Mucosa of rectum (tissue), 2 donors: ENCODE results near the gene CLECL1.

ENCODE experiments used
- H3K27ac ChIP-seq, 2 donors: one replicate each; pipeline ENCODE4 v1.7.0; 2013; ENCODE audit warnings: inconsistent platforms in 2 of 2, low read depth in 2 of 2, low read length in 2 of 2
- H3K27me3 ChIP-seq, 2 donors: one replicate each; pipeline ENCODE4 v1.7.0; 2013; ENCODE audit warnings: low read length in 2 of 2; ENCODE audit not compliant: control insufficient read depth in 2 of 2, insufficient read depth in 2 of 2
- H3K36me3 ChIP-seq, 2 donors: one replicate each; pipeline ENCODE4 v1.7.0; 2013; ENCODE audit warnings: low read length in 2 of 2; ENCODE audit not compliant: control insufficient read depth in 2 of 2, insufficient read depth in 2 of 2
- H3K4me1 ChIP-seq, 2 donors: one replicate each; pipeline ENCODE4 v1.7.0; 2013; ENCODE audit warnings: low read length in 2 of 2, mild to moderate bottlenecking in 1 of 2; ENCODE audit not compliant: control insufficient read depth in 2 of 2, insufficient read depth in 2 of 2
- H3K4me3 ChIP-seq, 2 donors: one replicate each; pipeline ENCODE4 v1.7.0; 2013; ENCODE audit warnings: low read length in 2 of 2
- H3K9ac ChIP-seq, 2 donors: one replicate each; pipeline ENCODE4 v1.7.0; 2013; ENCODE audit warnings: low read length in 2 of 2, low read depth in 1 of 2, mild to moderate bottlenecking in 1 of 2
- H3K9me3 ChIP-seq, 2 donors: one replicate each; pipeline ENCODE4 v1.7.0; 2013; ENCODE audit warnings: low read length in 2 of 2; ENCODE audit not compliant: control insufficient read depth in 2 of 2
- donor health status: healthy.
- donor health status: Normal muscosa, but diverticular disease.

CLECL1 gene

GRCh38 chr12:9732921-9733461 lies at the start of gene CLECL1:
TSS of gene CLECL1 (minus strand) at chr12:9733097.
- H3K9ac ChIP-seq, result peak within 1 kb of the TSS; percentile 19 to 34
- H3K4me3 ChIP-seq, result peak within 1 kb of the TSS; percentile 10 to 58
- H3K4me1 ChIP-seq, result no peaks in the 10 kb centered on the region
- H3K9me3 ChIP-seq, result no peaks in the 10 kb centered on the region
- H3K27me3 ChIP-seq, result no peaks in the 10 kb centered on the region
- no peaks in the 10 kb centered on the region for H3K36me3 ChIP-seq
- peak within 1 kb of the TSS; percentile 70 to 71 for H3K27ac ChIP-seq

GRCh38 chr12:9781360-9781759 lies 48.5 kb upstream of the CLECL1 start:
- Histone ChIP-seq H3K4me3 (no peak overlapping the region), H3K9me3 (no peaks in the 10 kb centered on the region), H3K9ac (no peak overlapping the region), H3K27me3 (no peaks in the 10 kb centered on the region), H3K36me3 (no peaks in the 10 kb centered on the region), H3K27ac (no peak overlapping the region), H3K4me1 (no peaks in the 10 kb centered on the region)

- Histone ChIP-seq H3K9me3 (no peaks in the 10 kb centered on the region), H3K36me3 (no peaks in the 10 kb centered on the region), H3K27ac (no peak overlapping the region), H3K27me3 (no peaks in the 10 kb centered on the region), H3K9ac (no peak overlapping the region), H3K4me1 (peaks cover 0 to 5% of the 10 kb centered on the region in 2 donors), H3K4me3 (no peak overlapping the region)
Observed at GRCh38 chr12:9779209-9779608, 46.3 kb upstream of the CLECL1 start.

- no peak overlapping the region for H3K4me3 ChIP-seq
- H3K36me3 ChIP-seq, result no peaks in the 10 kb centered on the region
- no peaks in the 10 kb centered on the region for H3K9me3 ChIP-seq
- H3K27me3 ChIP-seq, result no peaks in the 10 kb centered on the region
- peaks cover 0 to 7% of the 10 kb centered on the region in 2 donors for H3K4me1 ChIP-seq
- no peak overlapping the region for H3K27ac ChIP-seq
- H3K9ac ChIP-seq, result no peak overlapping the region
Observed at GRCh38 chr12:9776781-9777180, 43.9 kb upstream of the CLECL1 start.

- H3K4me3 ChIP-seq, result no peak overlapping the region
- H3K27me3 ChIP-seq, result no peaks in the 10 kb centered on the region
- H3K9ac ChIP-seq, result no peak overlapping the region
- no peak overlapping the region for H3K27ac ChIP-seq
- no peaks in the 10 kb centered on the region for H3K9me3 ChIP-seq
- peaks cover 0 to 7% of the 10 kb centered on the region in 2 donors for H3K4me1 ChIP-seq
- H3K36me3 ChIP-seq, result no peaks in the 10 kb centered on the region
Observed at GRCh38 chr12:9773216-9773877, 40.5 kb upstream of the CLECL1 start.

GRCh38 chr12:9763025-9763424 lies 30.1 kb upstream of the CLECL1 start:
- Histone ChIP-seq H3K9me3 (no peaks in the 10 kb centered on the region), H3K9ac (no peak overlapping the region), H3K4me1 (no peaks in the 10 kb centered on the region), H3K4me3 (no peak overlapping the region), H3K36me3 (no peaks in the 10 kb centered on the region), H3K27me3 (no peaks in the 10 kb centered on the region), H3K27ac (no peak overlapping the region)

GRCh38 chr12:9762369-9762768 lies 29.5 kb upstream of the CLECL1 start:
- no peak overlapping the region for H3K9ac ChIP-seq
- no peak overlapping the region for H3K4me3 ChIP-seq
- H3K27me3 ChIP-seq, result no peaks in the 10 kb centered on the region
- H3K4me1 ChIP-seq, result no peaks in the 10 kb centered on the region
- H3K9me3 ChIP-seq, result no peaks in the 10 kb centered on the region
- H3K27ac ChIP-seq, result no peak overlapping the region
- no peaks in the 10 kb centered on the region for H3K36me3 ChIP-seq

GRCh38 chr12:9761419-9761781 lies 28.5 kb upstream of the CLECL1 start:
- H3K4me1 ChIP-seq, result no peaks in the 10 kb centered on the region
- no peaks in the 10 kb centered on the region for H3K36me3 ChIP-seq
- no peaks in the 10 kb centered on the region for H3K27me3 ChIP-seq
- peak overlapping the region in 1 of 2 donors; percentile 67 for H3K4me3 ChIP-seq
- peak overlapping the region; percentile 75 to 77 for H3K27ac ChIP-seq
- no peaks in the 10 kb centered on the region for H3K9me3 ChIP-seq
- peak overlapping the region in 1 of 2 donors; percentile 20 for H3K9ac ChIP-seq

- no peaks in the 10 kb centered on the region for H3K36me3 ChIP-seq
- H3K9me3 ChIP-seq, result no peaks in the 10 kb centered on the region
- H3K4me3 ChIP-seq, result peak within 1 kb of the TSS; percentile 50 to 67
- H3K27me3 ChIP-seq, result no peaks in the 10 kb centered on the region
- H3K27ac ChIP-seq, result peak within 1 kb of the TSS; percentile 75 to 77
- peak within 1 kb of the TSS; percentile 20 to 50 for H3K9ac ChIP-seq
- H3K4me1 ChIP-seq, result no peaks in the 10 kb centered on the region
Observed at GRCh38 chr12:9760699-9761418, 28.0 kb upstream of the CLECL1 start, which contains the start of gene CD69. TSS of gene CD69 (minus strand) at chr12:9760901. CDS start at chr12:9760820, 81 bp downstream.

GRCh38 chr12:9760120-9760519 lies 27.2 kb upstream of the CLECL1 start:
- Histone ChIP-seq H3K4me1 (no peaks in the 10 kb centered on the region), H3K9ac (peak overlapping the region; percentile 20 to 50), H3K4me3 (peak overlapping the region; percentile 50 to 67), H3K27ac (peak overlapping the region; percentile 59 to 75), H3K9me3 (no peaks in the 10 kb centered on the region), H3K27me3 (no peaks in the 10 kb centered on the region), H3K36me3 (no peaks in the 10 kb centered on the region)
